HAP-1 (cell line): Measurements from ENCODE around the gene NTSR2.

Experiments used
- DNase-seq, 2 experiments: peaks; one replicate each; pipeline ENCODE4 v3.0.0-alpha.2; 2016 to 2020; ENCODE audit warnings: low spot score in 2 of 2
- H3K27me3 ChIP-seq: fragments of 250-450 bp; sonication (Bioruptor Pico); 2 replicates; pipeline ENCODE4 v1.5.1; 2020; ENCODE audit warnings: low read depth, mild to moderate bottlenecking, moderate library complexity
- H3K36me3 ChIP-seq: fragments of 250-450 bp; sonication (Bioruptor Pico); replicated peaks from 2 replicates; pipeline ENCODE4 v1.5.1; 2020; ENCODE audit warnings: mild to moderate bottlenecking
- H3K4me1 ChIP-seq: fragments of 250-450 bp; sonication (Bioruptor Pico); 2 replicates; pipeline ENCODE4 v1.5.1; 2020; ENCODE audit warnings: mild to moderate bottlenecking
- H3K4me3 ChIP-seq: fragments of 250-450 bp; sonication (Bioruptor Pico); 2 replicates; pipeline ENCODE4 v1.5.1; 2020; ENCODE audit warnings: mild to moderate bottlenecking, moderate library complexity
- H3K9me3 ChIP-seq: fragments of 250-450 bp; sonication (Bioruptor Pico); 2 replicates; pipeline ENCODE4 v1.5.1; 2020; ENCODE audit warnings: mild to moderate bottlenecking, moderate library complexity
- in situ Hi-C: fragments of 300-500 bp; cut with MboI; formaldehyde crosslinking; loops from 3 replicates; pipeline ENCODE4 v1.14.3; 2020; ENCODE audit warnings: low sequenced_read_pairs, inconsistent platforms, mixed read lengths

The NTSR2 gene

DNA sequence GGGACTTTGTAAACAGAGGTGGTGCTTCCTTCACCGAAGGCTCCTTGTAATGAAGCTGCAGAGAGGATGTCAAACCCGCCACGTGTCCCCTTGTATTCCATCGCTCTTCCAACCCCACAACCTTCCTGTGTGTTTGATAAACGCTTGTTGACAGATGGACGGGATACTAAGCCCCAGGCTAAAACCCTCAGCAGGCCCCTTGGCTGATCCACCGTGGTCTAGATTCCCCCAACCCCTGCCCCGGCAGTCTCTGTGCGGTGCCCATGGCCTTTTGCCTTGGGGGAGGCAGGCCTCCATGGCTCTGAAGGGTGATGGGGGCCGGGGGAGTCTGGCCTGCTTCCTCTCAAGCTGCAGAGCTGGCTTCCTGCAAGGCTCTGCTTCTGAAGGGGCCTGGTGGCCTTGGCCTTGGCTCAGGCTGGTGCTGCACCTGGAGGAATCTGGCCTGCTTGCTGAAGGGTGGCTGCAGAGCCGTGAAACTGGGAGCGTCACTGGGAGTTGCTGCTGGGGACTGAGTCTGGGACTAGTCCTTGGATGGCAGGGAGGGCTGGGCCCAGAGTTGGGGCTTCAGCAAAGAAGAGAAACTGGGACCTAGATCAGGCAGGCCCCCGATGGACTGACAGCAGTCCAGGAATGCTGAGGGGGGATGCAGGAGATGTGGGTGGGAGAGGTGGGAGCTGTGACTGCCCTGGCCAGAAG, 9.6 kb upstream of the NTSR2 start:
- no peak for DNase-seq
- H3K9me3 ChIP-seq: no peaks in the 10 kb centered on the region
- in situ Hi-C loops: no loop called here
- H3K4me3 ChIP-seq: no peak overlapping the region
- no peaks in the 10 kb centered on the region for H3K4me1 ChIP-seq
- H3K36me3 ChIP-seq: no peaks in the 10 kb centered on the region
- peaks cover 26% of the 10 kb centered on the region for H3K27me3 ChIP-seq

DNA sequence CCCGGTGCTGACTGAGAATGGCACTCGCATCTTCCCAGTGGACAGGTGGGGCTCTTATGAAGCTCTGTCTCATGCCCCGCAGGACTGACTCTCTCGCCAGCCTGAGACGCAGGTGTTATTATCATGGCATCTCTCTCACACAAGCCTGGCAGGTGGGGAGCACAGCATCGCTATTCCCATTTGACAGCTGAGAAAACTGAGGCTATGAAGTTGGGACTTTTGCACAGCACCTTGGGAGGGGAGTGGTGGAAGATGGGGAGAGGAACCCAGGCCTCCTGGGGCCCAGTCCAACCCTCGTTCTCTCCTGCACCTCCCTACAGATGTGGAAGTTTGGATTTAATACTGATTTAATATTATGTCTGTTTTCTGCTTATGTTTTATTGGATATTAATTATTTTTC, 9.0 kb upstream of the NTSR2 start:
- in situ Hi-C loops: no loop called here
- Histone ChIP-seq H3K9me3 (no peaks in the 10 kb centered on the region), H3K4me3 (no peak overlapping the region), H3K4me1 (no peaks in the 10 kb centered on the region), H3K36me3 (no peaks in the 10 kb centered on the region), H3K27me3 (peaks cover 21% of the 10 kb centered on the region)
- DNase-seq: no peak

DNA sequence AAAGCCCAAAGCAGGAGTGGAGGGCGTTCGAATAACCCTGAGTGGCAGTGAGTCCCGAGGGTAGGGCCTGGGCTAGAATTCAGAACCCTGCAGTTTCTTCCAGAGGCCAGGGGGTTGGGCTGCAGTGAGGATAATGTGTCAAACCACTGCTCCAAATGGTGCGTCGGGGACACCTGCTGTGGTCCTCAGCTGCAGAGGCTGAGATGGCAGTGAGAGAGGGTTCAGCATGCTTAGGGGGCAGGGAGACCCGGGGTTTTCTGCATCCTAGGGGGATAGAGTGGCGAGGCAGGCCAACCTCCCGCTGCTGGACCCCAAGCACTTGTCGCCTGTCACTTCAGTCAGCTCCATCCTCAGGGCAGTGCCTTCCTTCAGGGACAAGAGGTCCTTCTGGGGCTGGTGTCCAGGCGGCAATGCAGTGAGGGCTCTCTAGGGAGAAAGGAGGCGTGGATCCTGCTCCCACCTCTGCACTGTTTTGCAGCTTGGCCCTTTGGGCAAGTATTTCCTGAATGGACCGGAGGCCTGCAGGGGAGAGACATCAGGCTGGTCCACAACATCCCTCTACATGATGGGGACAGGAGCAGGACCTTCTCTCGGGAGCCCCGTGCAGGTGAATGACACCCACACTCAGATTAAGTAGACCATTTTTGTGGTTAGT, 8.4 kb upstream of the NTSR2 start:
- Histone ChIP-seq H3K27me3 (peaks cover 16% of the 10 kb centered on the region), H3K9me3 (no peaks in the 10 kb centered on the region), H3K4me1 (no peaks in the 10 kb centered on the region), H3K4me3 (no peak overlapping the region), H3K36me3 (no peaks in the 10 kb centered on the region)
- DNase-seq: no peak
- in situ Hi-C loops: no loop called here

DNA sequence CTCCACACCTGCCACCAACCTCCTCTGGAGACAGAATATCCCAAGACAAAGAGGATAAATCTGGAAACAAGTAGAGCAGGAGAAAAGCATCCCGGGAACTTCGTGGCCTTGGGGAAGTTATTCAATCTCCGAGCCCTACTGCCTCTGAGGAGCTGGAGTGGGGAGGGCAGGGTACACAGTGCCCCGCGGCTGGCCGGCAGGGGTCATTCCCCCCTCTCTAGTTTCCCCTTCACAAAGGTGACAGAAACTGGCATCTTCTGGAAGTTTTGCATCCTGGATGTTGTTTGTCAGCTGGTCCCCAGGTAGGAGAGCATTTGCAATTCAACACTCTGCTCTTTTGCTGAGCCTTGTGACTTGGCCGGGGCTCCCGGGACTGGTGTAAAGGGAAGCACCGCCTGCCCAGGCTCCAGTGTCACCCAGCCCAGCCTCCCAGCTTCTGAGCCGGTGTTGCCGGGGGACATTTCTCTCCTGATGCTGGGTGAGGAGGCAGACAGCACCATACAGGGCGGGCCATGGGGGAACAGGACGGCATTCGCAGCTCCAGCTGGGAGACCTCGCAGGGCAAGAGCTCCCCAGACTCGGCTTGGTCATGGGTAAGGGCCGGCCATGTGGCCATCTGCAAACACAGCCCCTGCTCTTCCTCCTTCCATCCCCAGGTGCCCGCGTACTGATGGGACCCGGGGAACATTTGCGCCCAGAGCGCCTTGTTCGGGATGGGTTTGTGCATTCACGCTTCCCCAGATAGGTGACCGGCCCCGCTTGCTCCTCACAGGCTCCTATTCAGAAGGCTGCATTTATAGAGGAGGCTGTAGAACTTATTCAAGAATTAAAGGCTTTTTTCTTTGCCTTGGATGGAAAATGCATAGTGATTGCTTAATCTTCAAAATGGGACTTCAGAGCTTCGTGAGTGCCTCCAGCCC, 7.4 kb upstream of the NTSR2 start:
- Histone ChIP-seq H3K27me3 (peaks cover 16% of the 10 kb centered on the region), H3K4me1 (no peaks in the 10 kb centered on the region), H3K4me3 (no peak overlapping the region), H3K36me3 (no peaks in the 10 kb centered on the region), H3K9me3 (no peaks in the 10 kb centered on the region)
- DNase-seq: no peak
- in situ Hi-C loops: no loop called here

DNA sequence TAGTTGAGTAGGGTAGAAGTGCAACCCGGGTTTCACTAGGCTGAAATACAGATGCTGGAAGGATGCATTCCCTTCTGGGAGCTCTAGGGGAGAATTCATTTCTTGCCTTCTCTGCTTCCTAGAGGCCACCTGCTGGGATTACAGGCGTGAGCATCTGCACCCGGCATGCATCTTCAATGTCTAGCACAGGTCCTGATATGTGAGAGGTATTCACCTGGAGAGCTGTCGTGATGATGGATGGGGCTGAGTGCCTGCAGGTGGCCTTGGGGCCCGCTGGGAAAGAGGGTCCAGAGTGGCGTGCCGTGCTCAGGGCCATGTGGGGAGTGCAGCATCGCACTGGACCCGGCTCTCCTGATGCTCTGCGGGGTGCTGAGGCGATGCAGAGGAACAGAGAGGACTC, 6.6 kb upstream of the NTSR2 start:
- peaks cover 16% of the 10 kb centered on the region for H3K27me3 ChIP-seq
- no peaks in the 10 kb centered on the region for H3K4me1 ChIP-seq
- in situ Hi-C loops: no loop called here
- H3K9me3 ChIP-seq: no peaks in the 10 kb centered on the region
- no peaks in the 10 kb centered on the region for H3K36me3 ChIP-seq
- no peak for DNase-seq
- no peak overlapping the region for H3K4me3 ChIP-seq

DNA sequence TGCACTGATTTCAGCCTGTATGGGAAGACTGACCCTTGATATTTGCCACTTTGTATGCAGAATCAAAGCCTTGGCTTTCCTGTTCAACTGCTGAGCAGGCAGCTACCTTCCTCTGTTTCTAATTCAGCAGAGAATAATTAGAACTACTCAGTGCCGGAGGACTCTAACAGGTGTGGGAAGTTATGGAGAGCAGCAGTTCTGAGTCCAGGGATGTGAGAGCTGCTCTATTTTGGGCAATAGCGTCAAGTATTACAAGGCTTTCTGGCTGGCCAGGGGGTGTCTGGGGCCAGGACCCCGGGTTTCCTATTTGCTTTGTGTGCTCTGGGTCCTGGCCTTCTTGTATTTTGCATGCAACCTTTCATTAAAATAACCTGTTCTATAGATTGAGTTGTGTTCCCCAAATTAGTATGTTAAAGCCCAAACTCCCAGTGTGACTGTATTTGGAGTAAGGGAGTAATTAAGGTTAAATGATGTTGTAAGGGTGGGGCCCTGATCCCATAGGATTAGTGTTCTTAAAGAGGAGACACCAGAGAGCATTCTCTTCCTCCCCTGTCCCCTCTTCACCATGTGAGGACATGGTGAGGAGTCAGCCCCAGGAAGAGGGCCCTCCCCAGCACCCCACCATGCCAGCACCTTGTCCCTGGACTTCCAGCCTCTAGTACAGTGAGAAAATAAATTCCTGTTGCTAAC, 5.6 kb upstream of the NTSR2 start:
- no peak for DNase-seq
- peaks cover 16% of the 10 kb centered on the region for H3K27me3 ChIP-seq
- no peak overlapping the region for H3K4me3 ChIP-seq
- H3K9me3 ChIP-seq: no peaks in the 10 kb centered on the region
- no peaks in the 10 kb centered on the region for H3K36me3 ChIP-seq
- H3K4me1 ChIP-seq: no peaks in the 10 kb centered on the region
- in situ Hi-C loops: no loop called here

DNA sequence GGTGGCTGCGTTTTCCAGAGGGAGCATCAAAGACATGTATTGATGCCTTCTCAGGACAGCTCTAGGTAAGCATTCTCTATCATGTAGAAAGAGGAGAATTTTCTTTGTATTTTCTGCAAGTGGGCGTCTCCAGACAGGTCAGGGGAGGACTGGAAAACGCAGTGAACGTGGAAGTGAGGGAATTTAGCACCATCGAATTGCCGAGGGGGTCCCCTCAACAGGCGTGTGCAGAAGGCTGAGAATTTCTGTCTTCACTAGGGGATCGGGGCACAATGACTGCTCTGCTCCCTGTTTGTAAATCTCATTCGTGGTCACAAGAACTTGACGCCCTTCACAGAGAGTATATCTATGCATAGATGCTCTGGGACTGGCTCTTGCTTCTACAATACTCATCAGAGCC, 5.0 kb upstream of the NTSR2 start:
- in situ Hi-C loops: no loop called here
- Histone ChIP-seq H3K9me3 (no peaks in the 10 kb centered on the region), H3K36me3 (no peaks in the 10 kb centered on the region)

DNA sequence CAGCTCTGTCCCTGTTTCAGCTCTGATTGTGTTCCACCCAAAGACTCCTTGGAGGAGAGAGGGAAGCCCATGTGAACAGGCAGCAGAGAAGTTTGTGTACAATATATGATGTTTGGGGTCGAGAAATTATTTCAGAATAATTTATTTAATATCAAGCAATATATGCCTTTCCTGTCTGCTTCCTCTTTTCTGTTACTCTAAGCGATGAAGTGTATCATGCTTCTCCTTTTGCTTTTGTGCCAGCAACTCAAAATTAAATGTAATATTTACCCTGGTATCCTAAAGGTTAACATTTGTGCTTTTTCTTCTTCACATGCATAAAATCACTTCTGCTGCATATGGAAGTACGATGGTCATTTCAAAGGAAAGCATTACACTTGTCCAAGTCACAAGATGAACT, 2.4 kb upstream of the NTSR2 start:
- no peaks in the 10 kb centered on the region for H3K4me1 ChIP-seq
- no peaks in the 10 kb centered on the region for H3K36me3 ChIP-seq
- H3K27me3 ChIP-seq: peaks cover 13% of the 10 kb centered on the region
- no peaks in the 10 kb centered on the region for H3K9me3 ChIP-seq
- no peak overlapping the region for H3K4me3 ChIP-seq
- no peak for DNase-seq
- in situ Hi-C loops: no loop called here

More for the DNA sequence above, 5.0 kb upstream of the NTSR2 start:
- H3K4me1 ChIP-seq: no peaks in the 10 kb centered on the region
- no peak for DNase-seq
- no peak overlapping the region for H3K4me3 ChIP-seq
- H3K27me3 ChIP-seq: peaks cover 16% of the 10 kb centered on the region

DNA sequence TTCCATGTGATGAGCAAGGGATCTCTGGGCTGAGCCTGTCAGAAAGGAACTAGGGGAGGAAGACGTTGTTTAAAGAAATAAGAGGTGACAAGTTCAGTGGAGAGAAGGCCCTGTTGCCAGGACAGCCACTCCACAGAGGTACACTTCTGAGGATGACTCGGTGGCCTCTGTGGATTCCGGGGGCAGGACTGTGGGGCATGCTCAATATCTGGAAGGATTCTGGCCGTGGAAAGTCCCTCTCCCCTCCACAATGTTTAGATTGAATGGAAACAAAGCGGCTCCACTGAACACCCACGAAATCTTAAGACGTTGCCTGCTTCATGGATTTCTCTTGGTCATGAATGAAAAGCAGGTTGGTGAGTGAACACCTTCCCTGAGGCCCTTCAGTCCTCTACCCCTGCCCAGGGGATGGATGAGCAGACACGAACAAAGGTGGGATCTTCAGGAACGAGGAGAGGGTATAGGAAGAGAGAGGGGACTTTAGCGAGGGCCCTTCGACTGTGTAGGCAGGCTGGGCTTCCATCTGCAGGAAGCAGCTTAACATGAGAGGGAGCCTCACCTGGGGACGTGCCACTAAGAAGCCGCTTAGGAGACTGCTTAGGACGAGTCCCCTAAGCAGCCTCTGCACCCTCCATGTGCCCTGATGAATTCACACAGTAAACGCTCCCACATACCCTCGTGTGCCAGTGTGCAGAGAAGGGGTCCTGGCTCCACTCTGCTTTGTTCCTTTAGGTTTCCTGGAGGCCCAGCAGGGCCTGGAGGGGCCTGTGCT, 1.9 kb downstream of the NTSR2 start:
- H3K4me1 ChIP-seq: no peaks in the 10 kb centered on the region
- H3K4me3 ChIP-seq: no peak overlapping the region
- H3K36me3 ChIP-seq: no peaks in the 10 kb centered on the region
- no peak for DNase-seq
- no peaks in the 10 kb centered on the region for H3K9me3 ChIP-seq
- peaks cover 5% of the 10 kb centered on the region for H3K27me3 ChIP-seq
- in situ Hi-C loops: no loop called here

DNA sequence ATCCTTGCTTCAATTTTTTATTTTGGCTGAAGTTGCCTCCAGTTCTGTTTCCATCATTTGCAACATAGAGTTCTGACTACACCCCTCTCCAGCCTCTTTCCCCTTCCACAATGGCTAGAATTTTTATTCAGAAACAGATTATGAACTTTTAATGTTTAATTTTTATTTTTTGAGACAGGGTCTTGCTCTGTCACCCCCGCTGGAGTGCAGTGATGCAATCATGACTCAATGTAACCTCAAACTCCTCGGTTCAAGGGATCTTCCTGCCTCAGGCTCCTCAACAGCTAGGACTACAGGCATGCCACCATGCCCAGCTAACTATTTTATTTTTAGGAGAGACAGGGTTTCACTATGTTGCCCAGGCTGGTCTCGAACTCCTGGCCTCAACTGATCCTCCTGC, 2.8 kb downstream of the NTSR2 start:
- Histone ChIP-seq H3K9me3 (no peaks in the 10 kb centered on the region), H3K36me3 (no peaks in the 10 kb centered on the region), H3K4me3 (no peak overlapping the region), H3K4me1 (no peaks in the 10 kb centered on the region), H3K27me3 (peaks cover 5% of the 10 kb centered on the region; the same call in 1 of the 2 replicates)
- in situ Hi-C loops: no loop called here
- no peak for DNase-seq

DNA sequence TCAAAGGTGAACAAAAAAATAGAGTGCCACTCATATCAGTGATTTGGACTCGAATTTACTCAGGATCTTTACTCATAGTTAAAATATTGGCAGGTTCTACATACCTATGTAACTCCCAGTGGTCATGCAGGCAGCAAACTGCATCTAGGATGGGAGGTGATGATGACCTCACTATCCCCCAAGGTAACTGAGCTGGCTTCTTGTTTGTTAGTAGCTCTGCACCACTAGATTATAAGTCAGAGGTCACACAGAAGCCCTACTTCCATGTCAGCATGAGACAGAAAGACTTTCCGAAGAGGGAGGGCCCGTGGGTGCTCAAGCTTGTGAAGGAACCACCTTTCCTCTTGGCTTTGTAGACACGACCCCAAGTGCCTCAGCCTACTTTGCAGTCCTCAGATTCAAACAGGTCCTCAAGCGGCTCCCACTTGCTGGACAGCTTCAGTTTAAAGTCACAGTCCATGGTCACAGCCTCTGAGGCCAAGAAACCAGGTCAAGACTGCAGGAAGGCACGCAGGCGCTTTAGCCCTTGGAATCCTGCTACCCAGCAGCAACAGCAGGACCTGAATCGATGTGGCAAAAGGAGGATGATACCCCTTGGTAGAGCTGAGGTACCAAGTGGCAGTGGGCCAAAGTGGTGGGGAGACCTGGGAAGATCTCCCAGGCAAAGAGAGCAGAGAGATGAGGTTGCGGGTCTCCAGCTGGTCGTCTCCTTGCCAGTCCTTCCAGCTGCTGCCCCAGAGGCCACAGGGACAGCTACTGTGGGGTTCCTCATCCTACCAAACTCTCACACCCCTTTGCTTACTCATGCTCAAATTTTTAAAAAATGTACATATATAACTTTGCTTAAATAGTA, 4.3 kb downstream of the NTSR2 start:
- peaks cover 5% of the 10 kb centered on the region; the same call in 1 of the 2 replicates for H3K27me3 ChIP-seq
- no peak for DNase-seq
- in situ Hi-C loops: no loop called here
- H3K4me1 ChIP-seq: no peaks in the 10 kb centered on the region
- no peaks in the 10 kb centered on the region for H3K9me3 ChIP-seq
- H3K36me3 ChIP-seq: no peaks in the 10 kb centered on the region
- no peak overlapping the region for H3K4me3 ChIP-seq

DNA sequence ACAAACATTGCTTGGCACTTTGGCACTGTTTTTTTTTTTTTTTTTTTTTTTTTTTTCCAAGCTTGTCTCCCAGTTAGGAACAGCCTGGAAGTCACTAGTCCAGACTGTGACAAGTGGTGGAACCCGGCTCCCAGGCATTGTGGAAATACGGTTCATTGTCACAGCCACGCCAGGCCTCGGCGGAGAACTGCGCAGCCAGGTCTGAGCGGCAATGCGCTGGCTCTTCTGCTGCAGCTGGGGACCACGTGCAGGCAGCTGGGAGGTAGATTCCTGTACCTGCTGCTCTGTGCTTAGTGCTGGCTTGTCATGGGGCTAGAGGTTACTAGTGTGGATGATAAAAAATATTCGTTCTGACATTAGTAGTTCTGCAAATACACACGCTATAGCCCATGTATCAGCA, 5.0 kb downstream of the NTSR2 start:
- H3K36me3 ChIP-seq: no peaks in the 10 kb centered on the region
- no peaks in the 10 kb centered on the region for H3K4me1 ChIP-seq
- H3K4me3 ChIP-seq: no peak overlapping the region
- in situ Hi-C loops: no loop called here
- DNase-seq: no peak
- H3K9me3 ChIP-seq: no peaks in the 10 kb centered on the region
- peaks cover 5% of the 10 kb centered on the region; the same call in 1 of the 2 replicates for H3K27me3 ChIP-seq
